ENCODE results near the gene GREB1.
A peak's percentile ranks its signal among the peaks of the same experiment; 100 is the strongest.

The GREB1 gene

GRCh38 chr2:11533278-11534070 is at the start of gene GREB1:
GREB1 (plus strand) TSS chr2:11534045; CDS start chr2:11556615, 22,570 bp downstream.
- DNase-seq = no peak

DNA sequence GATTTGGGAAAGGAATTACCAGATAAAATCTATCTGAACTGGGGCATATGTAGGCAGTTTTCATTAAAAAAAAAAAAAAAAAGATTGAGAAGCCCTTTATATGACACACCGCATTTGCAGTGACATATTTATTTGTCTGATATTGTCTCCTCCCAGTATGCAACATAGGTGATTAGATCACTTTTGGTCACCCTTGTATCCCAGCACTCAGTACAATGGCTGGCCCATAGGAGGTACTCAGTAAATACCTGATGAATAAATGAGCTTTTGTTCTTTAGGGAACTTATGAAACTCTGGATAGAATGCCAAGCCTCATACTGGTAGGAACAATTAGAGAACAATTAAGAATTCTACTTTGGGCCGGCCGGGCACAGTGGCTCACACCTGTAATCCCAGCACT is 45.0 kb upstream of the GREB1 start:
- DNase-seq = no peak

GRCh38 chr2:11490194-11490593 is 43.7 kb upstream of the GREB1 start:
- no peak for DNase-seq

- DNase-seq = no peak
Observed at GRCh38 chr2:11491348-11491933, 42.4 kb upstream of the GREB1 start.

- DNase-seq = no peak
Observed at GRCh38 chr2:11492244-11492643, 41.6 kb upstream of the GREB1 start.

DNA sequence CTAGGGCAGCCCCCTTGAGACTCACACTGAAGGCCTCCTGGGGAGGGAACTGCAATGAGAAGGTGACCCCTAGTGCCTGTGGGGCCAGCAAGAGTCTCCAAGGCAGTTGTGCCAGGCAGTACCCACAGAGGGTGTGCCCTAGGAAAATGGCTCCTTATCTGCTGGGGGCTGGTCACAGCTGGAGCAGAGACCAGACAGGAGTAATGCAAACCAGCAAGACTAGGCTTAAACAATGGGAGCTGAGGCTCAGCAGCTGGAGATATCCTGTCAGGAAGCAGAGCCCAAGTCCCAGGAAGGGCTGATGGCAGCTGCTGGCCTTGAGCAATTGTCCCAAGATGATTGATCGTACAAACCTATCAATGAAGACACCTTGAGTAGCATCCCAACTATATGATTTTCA is 41.1 kb upstream of the GREB1 start:
- DNase-seq = no peak

- no peak for DNase-seq
Observed at GRCh38 chr2:11493282-11493681, 40.6 kb upstream of the GREB1 start.

- no peak for DNase-seq
Observed at GRCh38 chr2:11494310-11494709, 39.5 kb upstream of the GREB1 start.

- no peak for DNase-seq
Observed at GRCh38 chr2:11495844-11496681, 37.8 kb upstream of the GREB1 start.

DNA sequence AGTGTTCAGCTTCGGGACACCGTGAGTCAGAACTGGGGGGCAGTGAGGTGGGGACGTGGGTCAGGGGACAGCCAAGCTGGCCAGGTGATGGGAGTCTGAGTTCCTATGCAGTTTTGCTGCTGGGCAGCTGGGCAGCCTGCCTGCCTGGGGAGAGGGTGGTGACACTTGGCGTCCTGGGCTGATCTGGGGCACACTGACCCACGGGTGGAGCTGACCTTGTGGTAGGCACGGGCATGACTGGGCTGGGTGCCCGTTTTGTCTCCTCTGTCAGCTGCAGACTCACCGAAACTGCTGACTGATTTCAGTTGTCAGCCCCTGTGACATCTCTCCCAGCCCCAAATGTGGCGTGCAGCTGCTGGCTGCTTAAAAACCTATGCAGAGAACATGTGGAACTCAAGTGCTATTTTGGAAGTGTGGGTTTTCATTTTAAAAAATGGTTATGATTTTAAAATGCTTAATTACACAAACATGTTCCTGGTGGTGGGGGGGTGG is 35.3 kb upstream of the GREB1 start:
- peak; percentile 66 for DNase-seq

- no peak for DNase-seq
Observed at GRCh38 chr2:11499081-11499743, 34.6 kb upstream of the GREB1 start.

- no peak for DNase-seq
Observed at GRCh38 chr2:11500702-11501303, 33.0 kb upstream of the GREB1 start.

DNA sequence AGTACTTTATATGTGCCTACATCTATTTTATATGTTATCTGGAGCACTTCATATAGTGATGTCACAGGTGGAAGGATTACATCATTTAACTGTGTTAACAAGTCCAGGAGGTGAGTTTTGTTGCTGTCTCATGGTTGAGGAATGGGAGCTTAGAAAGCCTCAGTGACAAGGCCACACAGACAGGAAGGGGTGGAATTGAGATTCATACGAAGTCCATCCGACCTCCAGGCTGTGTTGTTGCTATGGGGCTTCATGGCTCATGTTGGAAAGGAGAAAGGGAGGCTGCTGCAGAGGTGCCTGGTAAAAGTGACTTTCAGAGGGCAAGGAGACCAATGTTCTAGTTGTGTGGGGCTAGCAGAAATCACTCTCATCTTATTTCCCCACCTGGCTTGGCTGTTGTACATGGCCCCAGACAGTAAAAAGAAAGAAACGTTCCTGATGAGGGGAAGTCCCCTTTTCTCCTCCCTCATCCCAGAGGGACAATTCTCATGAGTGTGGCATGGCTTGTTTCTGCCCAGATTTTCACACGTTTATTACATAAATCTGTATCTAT is 31.0 kb upstream of the GREB1 start:
- no peak for DNase-seq

GRCh38 chr2:11503354-11503927 is 30.4 kb upstream of the GREB1 start:
- no peak for DNase-seq

DNA sequence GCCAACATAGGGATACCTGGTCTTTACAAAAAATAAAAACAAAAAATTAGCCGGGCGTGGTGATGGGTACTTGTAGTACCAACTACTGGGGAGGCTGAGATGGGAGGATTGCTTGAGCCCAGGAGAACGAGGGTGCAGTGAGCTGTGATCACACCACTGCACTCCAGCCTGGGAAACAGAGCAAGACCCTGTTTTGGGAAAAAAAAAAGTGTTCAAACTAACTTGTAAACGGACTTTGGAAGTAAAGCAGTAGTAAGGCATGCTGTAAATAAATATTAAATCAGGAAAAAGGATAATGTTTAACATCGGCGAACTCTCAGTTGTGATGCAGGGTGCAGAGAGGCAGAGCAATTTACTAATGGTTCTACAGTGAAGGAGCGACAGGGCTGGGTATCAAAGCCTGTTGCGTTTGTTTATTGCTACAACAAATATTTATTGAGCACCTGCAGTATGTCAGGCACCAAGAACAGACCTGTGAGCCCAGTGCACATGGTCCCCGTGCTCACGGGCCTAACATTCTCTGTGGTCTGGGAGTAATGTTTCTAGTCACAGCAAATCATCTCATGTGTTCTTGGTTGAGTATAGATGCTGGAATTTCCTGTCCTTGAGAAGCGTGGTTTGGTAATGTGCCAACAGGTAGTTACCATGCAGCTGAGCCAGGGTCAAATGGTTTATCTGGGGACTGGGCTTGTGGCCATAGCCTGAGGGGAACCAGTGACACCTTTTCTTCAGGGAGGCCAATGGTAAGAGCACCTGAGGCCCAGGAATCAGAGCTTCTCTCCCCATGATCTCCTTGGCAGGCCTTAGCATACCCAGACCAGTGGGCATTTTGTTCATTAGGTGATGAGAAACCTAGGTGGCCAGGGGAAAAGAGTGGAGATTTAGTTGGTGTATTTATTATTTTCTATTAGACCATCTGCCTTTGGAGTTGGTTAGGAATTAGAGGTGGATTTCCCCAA is 27.9 kb upstream of the GREB1 start:
- DNase-seq = no peak

GRCh38 chr2:11506611-11506969 is 27.3 kb upstream of the GREB1 start:
- peak; percentile 56 for DNase-seq

- DNase-seq = no peak
Observed at GRCh38 chr2:11507517-11507916, 26.3 kb upstream of the GREB1 start.

DNA sequence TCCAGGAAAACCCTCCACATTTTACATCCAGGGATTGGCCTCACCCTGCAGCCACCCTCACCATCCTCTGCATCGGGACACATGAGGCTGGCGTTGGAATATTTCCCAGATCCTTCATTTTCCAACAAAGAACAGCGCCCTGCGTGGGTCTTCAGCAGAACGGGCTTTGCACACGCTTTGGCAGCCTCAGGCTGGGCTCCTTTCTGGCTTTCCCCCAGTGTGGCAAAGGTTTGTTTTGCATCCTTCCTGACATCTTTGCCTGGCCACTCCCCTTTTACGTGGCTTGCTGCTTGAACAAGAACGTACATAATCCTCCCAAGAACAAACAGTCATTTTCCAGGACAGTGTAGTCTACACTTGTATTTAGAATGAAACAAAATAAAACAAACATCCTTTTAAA is 25.6 kb upstream of the GREB1 start:
- no peak for DNase-seq

GRCh38 chr2:11509657-11510360 is 24.0 kb upstream of the GREB1 start:
- no peak for DNase-seq

- DNase-seq = no peak
Observed at GRCh38 chr2:11512431-11512830, 21.4 kb upstream of the GREB1 start.

All from right hindlimb (tissue), 1 donor.